Frontal cortex (tissue), 4 donors: Measurements from ENCODE around the gene VANGL1. TPM values are rescaled to one million over a fixed set of nuclear protein-coding genes. Genes with fewer than 3 reads are reported as not detected.

Source experiments
- DNase-seq, 2 donors: peaks; one replicate each; pipeline ENCODE4 v3.0.0; 2012; ENCODE audit warnings: low spot score in 2 of 2
- FAIRE-seq: peaks from 2 replicates; lab custom pipeline; 2012; peaks lifted over from hg19 to GRCh38; lab: Jason Lieb, UNC
- total RNA-seq: library from RNA; depleted of rRNA; stranded (reverse); fragments of >200 nt; gene quantifications from one replicate; pipeline ENCODE4 v1.2.3, GENCODE V29; 2014
- donor health status: control.
- donor health status: control.
- donor health status: control.

The VANGL1 gene
- total RNA-seq, 1 donor from 2014 or later, result 2.9 TPM

DNA sequence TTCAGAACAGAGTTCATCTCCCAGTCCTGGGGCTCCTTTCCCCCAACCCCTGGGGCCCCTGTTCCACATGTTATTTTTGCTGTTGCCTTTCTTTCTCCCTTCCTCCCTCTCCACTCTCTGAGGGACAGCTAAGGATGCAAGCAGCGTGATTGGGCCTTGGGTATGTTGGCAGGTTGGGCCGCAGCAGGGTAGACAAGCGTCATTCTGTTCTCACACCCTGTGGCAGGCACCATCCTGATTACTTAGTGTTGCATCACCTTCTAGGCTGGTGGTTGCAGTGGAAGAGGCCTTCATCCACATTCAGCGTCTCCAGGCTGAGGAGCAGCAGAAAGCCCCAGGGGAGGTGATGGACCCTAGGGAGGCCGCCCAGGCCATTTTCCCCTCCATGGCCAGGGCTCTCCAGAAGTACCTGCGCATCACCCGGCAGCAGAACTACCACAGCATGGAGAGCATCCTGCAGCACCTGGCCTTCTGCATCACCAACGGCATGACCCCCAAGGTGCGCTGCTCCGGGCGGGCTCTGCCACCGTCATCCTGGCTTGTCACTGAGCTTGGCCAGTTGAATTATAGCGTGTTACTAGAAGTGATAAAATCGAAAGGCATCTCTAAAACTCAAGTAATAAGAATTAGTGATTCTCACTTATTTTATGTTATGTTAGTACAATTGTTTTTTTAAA is 43.4 kb downstream of the VANGL1 start:
- FAIRE-seq (no peak), DNase-seq (no peak)

DNA sequence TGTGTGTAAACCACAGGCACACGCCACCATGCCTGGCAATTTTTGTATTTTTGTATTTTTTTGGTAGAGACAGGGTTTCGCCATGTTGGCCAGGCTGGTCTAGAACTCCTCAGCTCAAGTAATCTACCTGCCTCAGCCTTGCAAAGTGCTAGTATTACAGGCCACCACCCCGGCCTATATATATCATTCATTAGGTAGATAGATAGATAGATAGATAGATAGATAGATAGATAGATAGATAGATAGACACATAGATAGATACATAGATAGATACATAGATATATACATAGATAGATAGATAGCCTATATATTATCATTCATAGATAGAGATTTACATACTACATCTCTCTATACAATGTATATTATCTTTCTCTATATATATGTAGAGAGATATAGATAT is 46.0 kb downstream of the VANGL1 start:
- FAIRE-seq, result no peak
- no peak for DNase-seq

DNA sequence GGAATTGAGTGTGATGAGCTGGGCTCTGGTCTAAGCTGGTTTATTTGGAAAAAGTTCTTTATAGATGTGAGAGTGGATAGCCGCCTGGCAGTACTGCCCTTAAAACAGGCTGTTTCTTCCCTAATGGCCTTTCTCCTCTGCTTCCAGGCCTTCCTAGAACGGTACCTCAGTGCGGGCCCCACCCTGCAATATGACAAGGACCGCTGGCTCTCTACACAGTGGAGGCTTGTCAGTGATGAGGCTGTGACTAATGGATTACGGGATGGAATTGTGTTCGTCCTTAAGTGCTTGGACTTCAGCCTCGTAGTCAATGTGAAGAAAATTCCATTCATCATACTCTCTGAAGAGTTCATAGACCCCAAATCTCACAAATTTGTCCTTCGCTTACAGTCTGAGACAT is 49.2 kb downstream of the VANGL1 start:
- no peak for FAIRE-seq
- DNase-seq, result no peak

DNA sequence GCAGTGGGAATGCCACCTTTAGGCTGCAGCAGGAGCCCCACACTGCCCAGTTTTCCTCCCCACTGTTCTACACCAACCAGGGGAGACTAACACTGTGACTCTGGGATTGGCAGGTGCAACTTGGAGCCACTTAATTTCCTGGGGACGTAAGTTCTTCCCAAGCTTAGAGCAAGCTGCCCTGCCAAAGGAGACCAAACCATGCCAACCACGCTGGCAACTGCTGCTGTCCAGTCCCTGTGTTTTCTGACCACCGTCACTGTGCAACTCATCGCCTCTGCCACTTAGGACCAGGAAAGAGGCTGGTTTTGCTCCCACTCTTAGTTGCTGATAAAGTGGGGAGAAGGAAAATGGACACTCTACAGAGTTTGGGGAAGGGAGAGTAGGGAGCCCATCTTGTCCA is 50.5 kb downstream of the VANGL1 start:
- no peak for DNase-seq
- no peak for FAIRE-seq

DNA sequence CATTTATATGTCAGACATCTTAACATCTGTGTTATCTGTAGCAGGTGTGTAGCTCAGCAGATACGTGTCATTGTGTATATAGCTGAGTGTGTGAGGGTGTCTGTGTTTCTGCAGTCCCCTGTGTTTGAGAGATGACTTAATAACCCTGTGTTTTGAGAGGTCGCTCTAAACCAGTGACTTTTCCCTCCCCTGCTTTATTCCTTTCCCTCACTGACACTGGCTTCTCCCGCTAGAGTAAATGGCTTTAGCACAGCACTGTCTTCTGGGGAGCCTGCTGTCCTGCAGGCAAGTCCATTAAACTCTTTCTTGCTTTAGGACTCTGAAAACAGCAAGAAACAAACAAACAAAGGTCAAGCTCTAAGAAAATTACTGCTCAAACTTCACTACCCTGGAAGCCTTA is 53.0 kb downstream of the VANGL1 start:
- no peak for FAIRE-seq
- no peak for DNase-seq

DNA sequence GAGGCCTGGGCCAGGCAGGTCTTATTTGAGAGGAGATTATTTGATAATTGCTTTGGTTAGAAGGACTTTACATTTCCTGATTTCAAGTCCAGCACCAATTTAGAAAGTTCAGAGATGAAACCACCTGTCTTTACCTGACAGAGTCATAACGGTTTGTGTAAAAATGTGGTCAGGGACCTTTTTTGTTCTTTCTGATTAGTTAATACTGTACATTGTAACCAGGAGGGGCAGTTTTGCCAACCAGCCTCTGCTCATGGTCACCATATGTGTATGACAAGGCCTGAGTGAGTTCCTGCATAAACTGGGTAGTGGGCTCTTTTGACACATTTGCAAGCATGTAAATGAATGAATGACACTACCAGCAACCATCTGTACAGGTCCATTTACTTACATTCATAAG is 55.8 kb downstream of the VANGL1 start:
- FAIRE-seq (no peak), DNase-seq (no peak)

DNA sequence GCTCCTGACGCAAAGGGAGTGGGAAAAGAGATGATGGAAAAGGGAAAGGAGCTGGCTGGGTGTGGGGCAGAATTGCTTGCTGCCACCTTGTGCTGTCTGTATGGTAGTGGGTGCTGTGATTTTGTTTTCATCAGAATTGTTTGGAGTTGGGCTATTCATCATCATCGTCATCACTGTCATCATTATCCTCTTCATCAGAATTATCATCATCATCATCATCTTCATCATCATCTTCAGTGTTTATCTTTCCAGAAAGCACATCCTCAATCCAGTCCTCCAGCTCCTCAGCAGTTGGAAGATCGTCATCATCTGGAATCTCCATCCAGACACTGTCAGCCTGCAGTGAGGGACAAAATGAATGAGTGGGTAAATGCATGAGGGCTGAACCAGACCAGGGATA is 59.3 kb downstream of the VANGL1 start:
- FAIRE-seq (no peak), DNase-seq (no peak)

DNA sequence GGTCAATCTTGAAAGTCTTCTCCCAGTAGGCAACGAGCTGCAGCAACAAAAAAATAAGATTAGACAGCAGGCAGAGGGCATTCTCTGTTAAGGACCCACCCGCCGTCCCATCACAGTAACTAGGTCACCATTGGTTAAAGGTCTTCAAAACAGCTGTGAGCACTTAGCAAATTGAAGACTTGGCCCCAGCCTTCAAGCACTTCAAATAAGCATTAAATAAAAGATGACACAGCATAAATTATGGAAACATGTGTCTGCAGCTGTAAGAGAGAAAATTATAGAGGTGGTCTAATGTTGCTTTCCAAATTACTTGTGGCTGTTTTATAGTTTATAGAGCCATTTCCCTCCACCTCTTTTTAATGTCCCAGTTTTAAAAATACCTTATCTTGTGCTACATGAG is 61.2 kb downstream of the VANGL1 start:
- FAIRE-seq (no peak), DNase-seq (no peak)

DNA sequence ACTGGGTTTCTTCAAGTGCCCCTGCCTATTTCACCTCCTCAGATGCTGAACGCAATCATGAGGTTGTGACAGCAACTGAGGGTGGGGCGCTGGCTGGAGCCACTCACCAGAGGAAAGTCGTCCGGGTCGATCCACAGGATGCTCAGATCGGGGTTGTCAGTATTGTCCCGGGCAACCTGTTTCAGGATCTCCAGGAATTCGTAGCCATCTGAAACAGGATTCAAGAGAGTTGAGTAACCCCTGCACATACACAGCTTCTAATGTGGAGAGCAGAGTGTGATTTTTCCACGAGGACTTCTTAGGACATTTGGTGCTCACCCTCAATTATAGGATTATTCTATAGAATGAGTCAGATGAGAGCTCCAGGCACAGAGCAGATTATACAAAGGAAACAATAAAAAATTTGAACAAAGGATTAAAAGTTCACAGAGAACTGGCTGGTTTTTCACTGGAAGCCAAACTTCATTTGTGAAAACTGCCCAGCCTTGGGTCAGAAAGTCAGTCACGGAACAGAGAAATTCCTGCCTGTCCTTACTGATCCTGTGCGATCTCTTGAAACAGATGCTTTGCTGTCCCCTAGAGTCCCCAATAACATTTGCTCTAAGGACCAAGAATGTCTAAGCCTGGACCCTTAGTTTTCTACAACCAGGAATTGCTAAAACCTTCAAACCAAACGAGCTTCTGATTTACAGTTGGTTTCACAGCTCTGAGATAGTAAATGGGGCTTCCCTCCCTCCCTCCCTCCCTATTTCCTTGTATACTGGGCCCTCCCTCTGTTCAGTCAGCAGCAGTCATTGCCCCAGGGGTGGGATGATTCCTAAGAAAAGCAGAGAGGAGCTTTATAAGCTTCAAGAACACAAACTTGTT is 63.5 kb downstream of the VANGL1 start:
- FAIRE-seq (no peak), DNase-seq (no peak)

DNA sequence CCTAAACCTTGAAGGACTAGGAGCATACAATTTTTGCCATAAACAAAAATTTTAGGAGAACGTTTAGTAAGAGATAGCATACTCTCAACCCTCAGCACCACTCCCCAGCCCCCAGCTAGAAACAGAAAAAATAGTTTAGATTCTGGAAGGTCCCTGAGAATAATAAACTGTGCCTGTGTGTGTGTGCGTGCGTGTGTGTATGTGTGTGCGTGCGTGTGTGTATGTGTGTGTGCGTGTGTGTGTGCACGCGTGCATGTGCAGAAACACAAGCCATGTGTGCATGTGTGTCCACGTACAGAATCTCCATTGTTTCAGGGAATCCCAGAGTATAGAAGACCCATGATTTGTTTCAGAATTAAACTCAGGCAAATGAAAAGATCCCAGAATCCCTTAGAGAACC is 64.2 kb downstream of the VANGL1 start:
- FAIRE-seq (no peak), DNase-seq (no peak)

DNA sequence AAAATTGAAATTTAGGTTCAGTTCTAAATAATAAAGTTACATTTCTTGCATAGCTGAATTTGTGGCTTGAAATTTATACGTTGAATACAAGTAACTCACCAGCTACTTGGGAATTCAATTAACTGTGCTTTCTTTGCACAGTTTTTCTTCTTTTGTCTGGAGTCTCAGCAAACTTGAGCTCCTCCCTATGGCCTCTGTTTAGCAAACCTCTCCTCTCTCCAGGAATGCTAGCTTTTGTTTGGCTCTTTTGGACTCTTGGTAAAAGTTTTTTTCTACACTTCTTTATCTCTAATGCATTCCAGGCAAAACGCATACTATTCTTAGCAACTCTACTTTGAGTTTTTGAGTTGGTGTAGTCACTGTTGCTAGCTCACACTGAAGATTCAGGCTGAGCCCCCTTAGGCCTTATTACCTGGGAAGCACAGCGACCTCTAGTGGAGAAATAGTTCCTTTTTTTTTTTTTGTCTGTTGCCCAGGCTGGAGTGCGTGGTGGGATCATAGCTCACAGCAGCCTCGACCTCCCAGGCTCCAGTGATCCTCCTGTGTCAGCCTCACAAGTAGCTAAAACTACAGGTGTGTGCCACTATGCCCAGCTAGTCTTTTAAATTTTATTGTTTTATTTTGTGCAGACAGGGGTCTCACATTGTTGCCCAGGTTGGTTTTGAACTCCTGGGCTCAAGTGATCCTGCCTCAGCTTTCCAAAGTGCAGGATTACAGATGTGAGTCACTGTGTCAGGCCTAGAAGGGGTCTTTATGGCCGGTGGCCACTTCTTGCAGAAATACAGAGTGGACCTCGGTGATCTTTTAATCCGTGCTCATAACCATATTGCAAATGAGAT is 65.0 kb downstream of the VANGL1 start:
- DNase-seq (peak in 1 of 2 donors; percentile 17), FAIRE-seq (no peak)

DNA sequence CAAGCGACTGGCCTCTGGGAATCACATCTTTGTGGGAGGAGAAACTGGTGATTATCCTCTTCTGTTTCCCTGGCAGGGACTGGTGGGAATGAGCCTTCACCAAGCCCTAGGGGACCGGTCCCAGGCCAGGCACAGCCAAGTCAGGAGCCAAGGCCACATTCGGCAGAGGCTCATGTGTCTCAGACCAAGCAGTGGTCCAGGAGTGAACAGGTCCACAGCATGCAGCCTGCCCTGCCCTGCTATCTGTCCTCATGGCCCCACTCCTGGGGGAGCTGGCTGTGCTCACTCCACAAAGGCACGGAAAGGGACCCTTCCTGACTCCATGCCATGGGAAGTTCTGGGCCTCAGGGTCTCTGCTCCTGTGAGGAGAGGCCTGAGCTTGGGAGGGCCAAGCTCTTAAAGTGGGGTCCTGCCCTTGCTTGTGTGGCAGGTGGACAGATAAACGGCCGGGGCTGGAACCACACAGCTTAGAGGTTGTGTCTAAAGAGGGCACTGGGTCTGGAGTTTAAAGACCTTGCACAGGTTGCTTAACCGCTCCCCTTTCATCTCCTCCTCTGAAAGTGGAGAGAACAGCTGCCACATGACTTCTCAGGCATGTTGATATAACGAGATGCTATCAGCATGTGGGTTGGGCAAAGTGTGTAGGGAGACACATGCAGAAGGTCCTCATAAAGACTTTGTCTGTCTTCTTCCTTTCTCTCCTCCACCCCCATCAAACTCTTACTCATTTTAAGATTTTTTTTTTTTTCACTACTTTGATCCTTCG is 69.3 kb downstream of the VANGL1 start:
- FAIRE-seq (no peak), DNase-seq (no peak)

DNA sequence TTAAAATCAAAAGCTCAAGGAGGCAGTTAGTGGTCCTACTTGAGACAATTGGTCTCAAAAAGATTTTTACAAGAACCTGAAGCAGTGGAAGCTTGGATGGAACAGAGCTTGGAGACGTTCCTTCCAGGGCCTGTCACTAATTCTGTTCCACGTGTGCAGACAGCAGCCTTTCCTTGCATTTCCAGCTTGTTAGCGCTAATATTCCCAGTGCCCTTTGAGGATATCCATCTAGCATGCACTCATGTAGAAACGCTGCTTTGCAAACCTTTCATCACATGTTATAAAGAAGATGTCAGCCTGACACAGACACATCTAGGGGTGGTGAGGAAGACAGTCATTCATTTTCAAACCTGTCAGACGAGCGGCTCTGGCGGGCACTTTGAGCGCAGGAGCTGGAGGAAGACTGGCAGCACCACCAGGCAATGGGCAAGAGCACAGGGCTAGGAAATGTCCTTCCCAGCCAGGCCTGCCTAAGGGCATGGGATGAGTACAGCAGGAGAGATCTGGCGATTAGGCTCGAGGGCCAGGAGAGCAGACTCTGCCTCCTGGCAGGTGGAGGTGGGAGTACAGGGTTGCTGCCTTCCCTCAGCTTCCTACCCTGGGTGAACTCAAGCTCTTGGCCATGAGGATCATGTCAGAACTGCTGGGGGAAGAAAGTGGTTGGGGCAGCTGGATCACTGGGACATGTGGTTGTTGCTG is 71.3 kb downstream of the VANGL1 start:
- DNase-seq (no peak), FAIRE-seq (no peak)

DNA sequence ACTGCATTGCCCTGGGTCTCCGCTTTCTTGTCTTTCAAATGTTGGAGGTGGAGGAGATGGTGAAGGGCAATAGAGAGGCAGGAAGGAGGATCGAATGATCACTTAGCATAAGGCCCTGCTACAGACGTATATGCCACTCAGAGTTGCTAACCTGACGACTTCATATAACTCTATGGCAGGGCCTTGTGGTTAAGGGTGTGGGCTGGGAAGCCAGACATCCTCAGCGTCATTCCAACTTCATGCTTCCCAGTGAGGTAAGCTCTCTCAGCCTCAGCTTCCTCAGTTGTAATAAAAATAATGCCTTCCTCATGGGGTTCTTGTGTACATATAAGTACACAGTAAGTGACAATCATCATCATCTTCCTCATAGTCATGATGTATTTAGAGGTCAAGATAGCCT is 72.1 kb downstream of the VANGL1 start:
- FAIRE-seq (no peak), DNase-seq (no peak)

DNA sequence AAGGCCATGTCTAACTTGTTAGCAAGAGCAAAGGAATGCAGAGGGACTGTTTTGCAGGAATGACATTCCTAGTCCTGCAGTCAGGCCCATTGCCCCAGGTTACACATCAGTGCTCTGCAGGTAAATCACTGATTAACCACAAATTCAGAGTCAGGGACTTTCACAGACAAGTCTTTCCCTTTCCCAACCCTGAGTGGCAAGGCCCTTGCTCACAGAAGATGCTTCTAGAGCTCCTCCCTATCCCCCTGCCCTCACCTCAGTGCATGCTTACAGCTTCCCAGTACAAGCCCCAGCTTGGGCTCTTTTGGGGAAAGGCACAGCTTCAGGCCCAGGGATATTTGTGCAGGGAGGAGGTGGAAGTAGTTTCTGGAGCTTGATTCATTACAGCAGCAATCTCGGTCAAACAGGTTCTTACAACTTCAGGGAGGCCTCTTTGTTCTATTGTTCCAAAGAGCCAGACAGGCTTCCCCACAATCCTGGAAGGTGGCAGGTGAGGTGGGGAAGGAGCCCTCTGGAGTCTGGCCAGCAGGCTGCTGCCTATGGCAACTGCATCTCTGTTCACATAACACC is 72.9 kb downstream of the VANGL1 start:
- no peak for DNase-seq
- no peak for FAIRE-seq

DNA sequence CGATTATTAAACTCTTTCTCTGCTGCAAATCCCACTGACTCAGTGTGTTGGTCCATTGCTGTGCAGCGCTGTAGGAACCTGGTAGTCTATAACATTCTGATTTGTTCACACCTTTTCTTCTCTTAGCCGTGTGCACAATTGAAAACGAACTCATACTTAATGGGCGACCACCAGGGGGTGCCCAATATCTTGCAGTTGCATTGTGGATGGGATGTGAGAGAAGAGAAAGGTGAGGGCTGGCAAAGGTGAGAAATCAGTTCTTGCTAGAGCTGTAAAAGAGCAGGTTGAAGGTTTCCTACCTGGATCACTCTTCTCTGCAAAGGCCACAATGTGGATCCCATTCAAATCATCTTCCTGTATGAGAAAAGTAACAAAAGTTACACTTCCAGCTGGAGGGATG is 75.8 kb downstream of the VANGL1 start:
- DNase-seq (no peak), FAIRE-seq (no peak)

DNA sequence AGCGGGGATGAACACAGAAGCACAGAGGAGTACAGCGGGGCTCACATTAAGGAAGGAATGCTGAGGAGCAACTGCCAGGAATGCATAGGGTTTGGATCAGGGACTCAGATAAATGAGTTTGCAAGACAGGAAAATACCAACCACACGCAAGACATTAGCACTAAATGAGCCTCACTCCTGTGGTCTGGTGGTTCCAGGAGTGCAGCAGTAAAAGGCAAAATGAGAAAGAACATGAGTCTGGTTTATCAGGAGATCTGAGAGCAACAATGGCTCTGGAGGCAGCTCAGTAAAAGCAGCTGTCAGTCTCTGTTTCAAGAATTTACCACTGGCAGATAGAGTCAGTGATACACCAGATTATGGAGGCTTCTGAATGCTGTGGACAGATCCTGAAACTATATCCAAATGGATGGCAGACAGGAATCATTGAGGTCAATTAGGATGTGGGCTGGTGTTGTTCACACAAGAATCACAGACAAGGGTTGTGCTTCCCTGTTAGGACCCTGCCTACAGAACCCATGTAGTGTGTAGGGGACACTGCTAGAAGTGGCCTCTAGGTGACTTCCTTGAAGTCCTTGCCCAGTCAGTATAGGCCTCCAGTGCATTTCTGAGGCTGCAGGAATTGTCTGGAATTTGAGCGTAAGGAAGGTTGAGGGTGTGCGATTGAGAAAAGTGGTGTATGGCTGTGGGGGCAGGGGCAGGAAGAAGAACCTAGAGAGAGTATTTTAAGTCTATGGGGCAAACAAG is 76.4 kb downstream of the VANGL1 start:
- no peak for FAIRE-seq
- no peak for DNase-seq

DNA sequence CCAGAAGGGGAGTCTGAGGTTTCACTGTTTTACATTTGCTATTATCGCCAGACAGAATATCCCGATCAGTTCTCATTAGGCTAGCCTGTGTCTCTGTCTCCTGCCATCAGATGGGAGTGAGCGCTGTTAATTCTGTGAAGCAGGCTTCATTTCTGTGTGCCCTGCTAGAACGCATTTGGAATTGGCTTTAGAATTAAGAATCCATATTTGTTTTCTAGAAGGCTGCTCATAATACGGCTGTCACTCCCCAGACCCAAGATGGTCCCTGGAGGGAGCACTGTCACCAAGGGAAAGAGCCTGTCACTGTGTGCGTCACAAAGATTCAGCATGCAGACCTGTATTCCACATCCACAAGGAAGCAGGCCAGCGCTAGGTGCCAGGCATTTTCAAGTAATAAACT is 77.5 kb downstream of the VANGL1 start:
- DNase-seq, result no peak
- no peak for FAIRE-seq
